Right cardiac atrium (tissue), 5 donors: ENCODE measurements around the gene SLC13A3. TPM values are rescaled to one million over a fixed set of nuclear protein-coding genes. Genes with fewer than 3 reads are reported as not detected.

ENCODE experiments used
- ATAC-seq, 2 donors: fragments of 200-7000 bp; cut with Tn5 transposase; one replicate each; pipeline versions ENCODE4 v1.8.0 to v1.9.1; 2020; ENCODE audit warnings: moderate library complexity in 2 of 2, mild to moderate bottlenecking in 1 of 2
- DNase-seq, 3 donors: peaks; one replicate each; pipeline ENCODE4 v3.0.0-alpha.2; 2020
- H3K27ac ChIP-seq: one replicate; pipeline ENCODE4 v1.5.1; 2013; ENCODE audit warnings: mild to moderate bottlenecking, low read length, control low read depth, moderate library complexity
- H3K27me3 ChIP-seq: one replicate; pipeline ENCODE4 v1.6.1; 2013; ENCODE audit not compliant: control insufficient read depth, insufficient read depth
- H3K4me1 ChIP-seq: one replicate; pipeline ENCODE4 v1.6.1; 2013; ENCODE audit warnings: low read length; ENCODE audit not compliant: control insufficient read depth, insufficient read depth
- H3K4me3 ChIP-seq: one replicate; pipeline ENCODE4 v1.5.1; 2013; ENCODE audit warnings: low read length, control low read depth
- H3K9me3 ChIP-seq: one replicate; pipeline ENCODE4 v1.6.1; 2013; ENCODE audit warnings: low read length; ENCODE audit not compliant: control insufficient read depth
- WGBS: extraction: QIAGEN DNeasy Blood & Tissue Kit; methylation state at CpG from one replicate; pipeline ENCODE4 v1.1.7; 2013; 5-methylcytosine and 5-hydroxymethylcytosine counted together
- intact Hi-C, 4 donors: fragments of 100-400 bp; cut with DNase I; formaldehyde crosslinking; loops; one replicate each; pipeline versions ENCODE4 v1.11.0 to v1.14.0; 2022 to 2023
- polyA plus RNA-seq: library from polyadenylated mRNA; stranded (reverse); fragments of 200-250 nt; gene quantifications from one replicate; pipeline ENCODE4 v1.2.3, GENCODE V29; 2013
- total RNA-seq, 4 donors: library from RNA; stranded (reverse); fragmentation: NEBNext Ultra II Directional; extraction: Animal tissue kit (Norgen Biotek cat#: 25700); gene quantifications; one replicate each; pipeline ENCODE4 v1.2.1, GENCODE V29; 2021
- donor health status: healthy with polysubstance abuse.
- donor health status: DM: no; HTN: yes; CAD: no.
- donor health status: DM: no; HTN: no; CAD: no.
- donor health status: DM: no; HTN: yes; CAD: no; lungs with severe emphysema.
- donor health status: DM: yes; HTN: yes; CAD: no.

Gene SLC13A3
- total and polyA plus RNA-seq, 5 donors = 0.35 to 1.5 (median 0.50) TPM

DNA sequence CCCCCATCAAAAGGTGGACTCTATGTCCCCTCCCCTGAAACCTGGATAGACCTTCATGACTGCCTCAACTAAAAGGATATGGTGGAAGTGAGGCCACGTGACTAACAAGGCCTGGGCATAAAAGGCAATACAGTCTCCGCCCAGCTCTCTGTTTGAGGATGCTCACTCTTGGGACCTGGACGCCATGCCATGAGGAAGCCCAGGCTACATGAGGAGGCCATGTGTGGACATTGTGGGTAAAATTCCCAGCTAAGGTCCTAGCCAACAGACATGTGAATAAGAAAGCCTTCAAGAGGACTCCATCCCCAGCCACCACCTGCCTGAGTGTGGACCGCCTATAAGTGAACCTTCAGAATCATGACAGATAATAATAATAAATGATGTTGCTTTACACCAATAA is 130.7 kb downstream of the SLC13A3 start:
- intact Hi-C loops = loop anchor here in 1 of 4 donors (10.0 kb wide), 1 partner anchor 164 kb away; the partner anchor contains the start of gene TP53RK
- H3K27ac ChIP-seq = no peak overlapping the region
- H3K9me3 ChIP-seq = no peaks in the 10 kb centered on the region
- no peak overlapping the region for H3K4me3 ChIP-seq
- WGBS = 84% methylated on average over 4 of the region's 4 CpGs
- DNase-seq = no peak
- no peaks in the 10 kb centered on the region for H3K4me1 ChIP-seq
- ATAC-seq = no peak
- H3K27me3 ChIP-seq = no peaks in the 10 kb centered on the region

GRCh38 chr20:46519471-46520068 is 131.7 kb downstream of the SLC13A3 start:
- no peak overlapping the region for H3K27ac ChIP-seq
- no peaks in the 10 kb centered on the region for H3K9me3 ChIP-seq
- H3K4me3 ChIP-seq = no peak overlapping the region
- ATAC-seq (no peak), DNase-seq (no peak)
- H3K27me3 ChIP-seq = peaks cover 1% of the 10 kb centered on the region
- no peaks in the 10 kb centered on the region for H3K4me1 ChIP-seq
- intact Hi-C loops = loop anchor here in 1 of 4 donors (10.0 kb wide), 1 partner anchor 165 kb away; the partner anchor contains the start of gene TP53RK
- 66% methylated on average over 3 of the region's 3 CpGs for WGBS

GRCh38 chr20:46512943-46513844 is 138.1 kb downstream of the SLC13A3 start, which contains the start of gene ZNF334:
ZNF334 (minus strand) TSS chr20:46513559; CDS start chr20:46512102, 1,457 bp downstream.
- peaks cover 2% of the 10 kb centered on the region for H3K27me3 ChIP-seq
- intact Hi-C loops = no loop called here
- peak within 1 kb of the TSS; percentile 65 for H3K4me3 ChIP-seq
- H3K4me1 ChIP-seq = no peaks in the 10 kb centered on the region
- ATAC-seq (peak; percentile 96 to 98), DNase-seq (peak; percentile 76 to 93 (median 86))
- H3K9me3 ChIP-seq = no peaks in the 10 kb centered on the region
- WGBS = 3% methylated on average over 49 of the region's 49 CpGs
- no peak within 1 kb of the TSS for H3K27ac ChIP-seq

- whole genome bisulfite sequencing = 66% methylated on average over 2 of the region's 2 CpGs
- H3K27me3 ChIP-seq = peaks cover under 1% of the 10 kb centered on the region
- no peaks in the 10 kb centered on the region for H3K9me3 ChIP-seq
- intact Hi-C loops = no loop called here
- no peak overlapping the region for H3K27ac ChIP-seq
- DNase-seq (no peak), ATAC-seq (no peak)
- H3K4me3 ChIP-seq = no peak overlapping the region
- no peaks in the 10 kb centered on the region for H3K4me1 ChIP-seq
Measured at GRCh38 chr20:46509523-46509922, 141.7 kb downstream of the SLC13A3 start.

Other genes starting within 250 kb of the SLC13A3 start
- gene ELMO2, start 244.8 kb downstream of the SLC13A3 start, total RNA-seq = 10 to 100 TPM; 29.0 to 40.2 (median 35.0) TPM
- 20.7 TPM for gene ELMO2, start 244.8 kb downstream of the SLC13A3 start, polyA plus RNA-seq
- 1 to 10 TPM; 1.1 to 3.2 (median 1.6) TPM for gene ZNF334, start 137.9 kb downstream of the SLC13A3 start, total RNA-seq
- gene ZNF334, start 137.9 kb downstream of the SLC13A3 start, polyA plus RNA-seq = 1.1 TPM
- not detected for gene OCSTAMP, start 100.8 kb downstream of the SLC13A3 start, total RNA-seq
- gene OCSTAMP, start 100.8 kb downstream of the SLC13A3 start, polyA plus RNA-seq = not detected
- gene TP53RK, start 38.0 kb upstream of the SLC13A3 start, total RNA-seq = 1 to 10 TPM; 8.5 to 9.9 (median 9.3) TPM
- gene TP53RK, start 38.0 kb upstream of the SLC13A3 start, polyA plus RNA-seq = 6.8 TPM
- gene SLC2A10, start 58.2 kb upstream of the SLC13A3 start, total RNA-seq = 1 to 10 TPM; 6.7 to 8.5 (median 7.6) TPM
- 4.6 TPM for gene SLC2A10, start 58.2 kb upstream of the SLC13A3 start, polyA plus RNA-seq
- 1 to 10 TPM; 1.6 to 3.7 (median 3.6) TPM for gene EYA2, start 243.4 kb upstream of the SLC13A3 start, total RNA-seq
- 2.7 TPM for gene EYA2, start 243.4 kb upstream of the SLC13A3 start, polyA plus RNA-seq